ENCODE measurements around the gene SLC16A10. TPM values are rescaled to one million over a fixed set of nuclear protein-coding genes. Genes with fewer than 3 reads are reported as not detected.

Gene SLC16A10
- polyA plus RNA-seq, 1 donor, result 22.4 TPM

DNA sequence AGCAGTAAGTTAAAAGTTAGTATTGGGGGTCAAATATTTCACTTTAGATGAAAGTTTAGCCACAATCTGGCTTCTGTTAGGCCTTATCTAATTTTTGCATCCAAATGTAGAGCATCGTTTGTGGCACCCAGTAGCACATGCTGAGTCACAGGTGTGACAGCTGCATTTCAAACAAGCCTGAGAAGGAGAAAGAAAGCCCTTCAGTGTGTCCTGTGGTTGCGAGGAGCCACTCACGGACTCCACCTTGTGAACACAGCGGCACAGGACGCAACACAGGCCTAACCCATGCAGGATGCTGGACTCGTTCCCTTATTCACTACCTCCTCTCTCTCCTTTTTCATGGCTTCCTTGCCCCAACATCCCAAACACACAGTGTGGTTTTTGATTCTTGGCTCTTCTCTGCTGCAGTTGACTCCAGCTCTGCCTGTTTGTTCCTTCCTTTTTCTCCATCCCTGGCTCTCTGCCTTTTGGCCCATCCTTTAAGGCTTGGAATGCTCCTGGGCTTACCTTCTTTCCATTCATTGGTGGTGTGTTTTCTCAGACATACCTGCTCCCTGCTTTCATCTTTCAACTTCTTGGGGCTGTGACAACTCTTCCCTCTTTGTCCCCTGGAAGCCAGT, 124.2 kb downstream of the SLC16A10 start:
- Histone ChIP-seq H3K27ac (ENCODE audit: low read length) (no peak overlapping the region), H3K4me1 (ENCODE audit: control insufficient read depth, insufficient read depth, low read length) (peaks cover 12% of the 10 kb centered on the region), H3K36me3 (ENCODE audit: control insufficient read depth, insufficient read depth, low read length) (no peaks in the 10 kb centered on the region), H3K27me3 (ENCODE audit: control insufficient read depth, insufficient read depth, low read length) (no peaks in the 10 kb centered on the region), H3K9me3 (ENCODE audit: control insufficient read depth, low read depth, low read length) (no peaks in the 10 kb centered on the region), H3K4me3 (ENCODE audit: low read length) (no peak overlapping the region)
- DNase-seq, result no peak
- 80% methylated on average over 1 of the region's 6 CpGs for WGBS (ENCODE audit: insufficient coverage, low lambda C conversion rate)

DNA sequence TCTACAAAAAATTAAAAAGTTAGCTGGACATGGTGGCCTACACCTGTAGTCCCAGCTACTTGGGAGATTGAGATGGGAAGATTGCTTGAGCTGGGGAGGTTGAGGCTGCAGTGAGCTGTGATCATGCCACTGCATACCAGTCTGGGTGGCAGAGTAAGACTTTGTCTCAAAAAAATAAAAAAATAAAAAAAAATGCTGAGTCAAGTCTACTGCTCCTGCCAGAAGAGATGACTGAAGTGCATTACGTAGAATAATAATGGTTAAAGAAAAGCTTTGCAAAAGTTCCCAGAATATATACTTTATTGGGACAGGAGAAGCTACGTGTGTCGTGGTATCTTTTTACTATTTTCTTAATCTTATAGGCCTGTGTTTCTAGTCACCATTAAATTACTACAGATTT, 125.3 kb downstream of the SLC16A10 start:
- H3K4me3 ChIP-seq (ENCODE audit: low read length), result no peak overlapping the region
- no peaks in the 10 kb centered on the region for H3K27me3 ChIP-seq (ENCODE audit: control insufficient read depth, insufficient read depth, low read length)
- H3K36me3 ChIP-seq (ENCODE audit: control insufficient read depth, insufficient read depth, low read length), result peaks cover 2% of the 10 kb centered on the region
- 67% methylated on average over 1 of the region's 3 CpGs for WGBS (ENCODE audit: insufficient coverage, low lambda C conversion rate)
- no peak overlapping the region for H3K27ac ChIP-seq (ENCODE audit: low read length)
- no peak for DNase-seq
- H3K9me3 ChIP-seq (ENCODE audit: control insufficient read depth, low read depth, low read length), result no peaks in the 10 kb centered on the region
- peaks cover 12% of the 10 kb centered on the region for H3K4me1 ChIP-seq (ENCODE audit: control insufficient read depth, insufficient read depth, low read length)

DNA sequence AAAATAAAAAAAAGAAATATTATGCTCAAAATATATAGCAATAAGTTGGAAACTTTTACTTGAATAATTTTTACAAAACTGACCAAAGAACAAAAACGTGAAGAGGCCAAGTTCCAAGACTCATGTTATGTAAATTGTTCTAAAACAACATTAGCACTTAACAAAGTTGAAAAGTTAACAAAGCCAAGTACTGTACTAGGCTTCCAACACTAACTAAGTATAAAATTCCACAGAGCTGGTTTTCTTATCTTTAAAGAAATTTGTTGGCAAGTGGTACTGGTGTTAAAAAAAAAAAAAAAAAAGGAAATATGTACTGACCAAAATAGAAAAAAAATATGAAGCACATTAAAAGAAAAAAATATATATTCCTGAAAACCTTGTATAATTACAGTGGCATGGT, 127.8 kb downstream of the SLC16A10 start:
- peaks cover 4% of the 10 kb centered on the region for H3K36me3 ChIP-seq (ENCODE audit: control insufficient read depth, insufficient read depth, low read length)
- H3K4me1 ChIP-seq (ENCODE audit: control insufficient read depth, insufficient read depth, low read length), result no peaks in the 10 kb centered on the region
- WGBS (ENCODE audit: insufficient coverage, low lambda C conversion rate), result 75% methylated on average over 1 of the region's 1 CpG
- no peak for DNase-seq
- H3K27ac ChIP-seq (ENCODE audit: low read length), result no peak overlapping the region
- no peaks in the 10 kb centered on the region for H3K27me3 ChIP-seq (ENCODE audit: control insufficient read depth, insufficient read depth, low read length)
- no peak overlapping the region for H3K4me3 ChIP-seq (ENCODE audit: low read length)
- no peaks in the 10 kb centered on the region for H3K9me3 ChIP-seq (ENCODE audit: control insufficient read depth, low read depth, low read length)

- H3K4me3 ChIP-seq (ENCODE audit: low read length), result no peak overlapping the region
- DNase-seq, result no peak
- no CpG with 5 or more reads among the region's 6 CpGs for WGBS (ENCODE audit: insufficient coverage, low lambda C conversion rate)
- H3K27ac ChIP-seq (ENCODE audit: low read length), result no peak overlapping the region
- H3K9me3 ChIP-seq (ENCODE audit: control insufficient read depth, low read depth, low read length), result no peaks in the 10 kb centered on the region
- H3K4me1 ChIP-seq (ENCODE audit: control insufficient read depth, insufficient read depth, low read length), result no peaks in the 10 kb centered on the region
- no peaks in the 10 kb centered on the region for H3K27me3 ChIP-seq (ENCODE audit: control insufficient read depth, insufficient read depth, low read length)
- peaks cover 4% of the 10 kb centered on the region for H3K36me3 ChIP-seq (ENCODE audit: control insufficient read depth, insufficient read depth, low read length)
These were observed 132.5 kb downstream of the SLC16A10 start for GRCh38 chr6:111219785-111220184.

DNA sequence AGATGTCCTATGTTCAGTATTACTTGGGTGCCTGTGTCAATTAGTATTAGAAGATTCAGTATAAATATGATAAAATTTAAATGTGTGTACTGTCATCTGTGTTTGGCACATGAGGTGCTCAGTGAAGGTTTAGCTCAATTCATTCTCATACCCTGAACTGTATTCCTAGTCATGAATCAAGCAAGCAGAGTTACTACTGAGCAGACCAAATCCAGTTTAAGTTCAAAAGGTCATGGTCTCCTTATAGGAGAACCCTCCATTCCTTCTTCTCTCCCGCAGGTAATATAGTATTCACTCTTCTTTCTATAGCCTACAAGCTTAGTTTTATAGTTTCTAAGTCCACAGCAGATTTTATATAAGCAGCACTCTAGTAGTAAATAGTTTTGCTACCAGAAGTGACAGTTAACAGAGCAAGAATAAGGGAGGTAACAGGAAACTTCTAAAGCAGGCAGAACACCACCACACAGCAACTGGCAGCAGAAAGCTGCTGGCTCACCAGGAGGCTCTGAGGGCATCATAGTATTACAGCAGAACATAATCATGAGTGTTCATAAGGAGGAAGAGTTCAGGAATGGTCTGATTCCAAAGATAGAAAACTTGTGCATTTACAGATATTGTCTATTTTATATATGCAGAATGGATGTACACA, 133.2 kb downstream of the SLC16A10 start:
- Histone ChIP-seq H3K27me3 (ENCODE audit: control insufficient read depth, insufficient read depth, low read length) (no peaks in the 10 kb centered on the region), H3K4me1 (ENCODE audit: control insufficient read depth, insufficient read depth, low read length) (no peaks in the 10 kb centered on the region), H3K27ac (ENCODE audit: low read length) (no peak overlapping the region), H3K9me3 (ENCODE audit: control insufficient read depth, low read depth, low read length) (no peaks in the 10 kb centered on the region), H3K36me3 (ENCODE audit: control insufficient read depth, insufficient read depth, low read length) (peaks cover 4% of the 10 kb centered on the region), H3K4me3 (ENCODE audit: low read length) (no peak overlapping the region)
- no peak for DNase-seq
- WGBS (ENCODE audit: insufficient coverage, low lambda C conversion rate), result 67% methylated on average over 1 of the region's 1 CpG

- Histone ChIP-seq H3K4me1 (ENCODE audit: control insufficient read depth, insufficient read depth, low read length) (no peaks in the 10 kb centered on the region), H3K9me3 (ENCODE audit: control insufficient read depth, low read depth, low read length) (no peaks in the 10 kb centered on the region), H3K4me3 (ENCODE audit: low read length) (no peak overlapping the region), H3K36me3 (ENCODE audit: control insufficient read depth, insufficient read depth, low read length) (peaks cover 3% of the 10 kb centered on the region), H3K27me3 (ENCODE audit: control insufficient read depth, insufficient read depth, low read length) (no peaks in the 10 kb centered on the region), H3K27ac (ENCODE audit: low read length) (no peak overlapping the region)
- WGBS (ENCODE audit: insufficient coverage, low lambda C conversion rate), result 73% methylated on average over 3 of the region's 4 CpGs
- DNase-seq, result no peak
These were observed 134.5 kb downstream of the SLC16A10 start for GRCh38 chr6:111221804-111222203.

- WGBS (ENCODE audit: insufficient coverage, low lambda C conversion rate), result no CpG with 5 or more reads among the region's 1 CpG
- Histone ChIP-seq H3K4me3 (ENCODE audit: low read length) (no peak overlapping the region), H3K36me3 (ENCODE audit: control insufficient read depth, insufficient read depth, low read length) (peaks cover 2% of the 10 kb centered on the region), H3K27me3 (ENCODE audit: control insufficient read depth, insufficient read depth, low read length) (no peaks in the 10 kb centered on the region), H3K9me3 (ENCODE audit: control insufficient read depth, low read depth, low read length) (no peaks in the 10 kb centered on the region), H3K27ac (ENCODE audit: low read length) (no peak overlapping the region), H3K4me1 (ENCODE audit: control insufficient read depth, insufficient read depth, low read length) (no peaks in the 10 kb centered on the region)
- DNase-seq, result no peak
These were observed 135.0 kb downstream of the SLC16A10 start for GRCh38 chr6:111222341-111222740.

DNA sequence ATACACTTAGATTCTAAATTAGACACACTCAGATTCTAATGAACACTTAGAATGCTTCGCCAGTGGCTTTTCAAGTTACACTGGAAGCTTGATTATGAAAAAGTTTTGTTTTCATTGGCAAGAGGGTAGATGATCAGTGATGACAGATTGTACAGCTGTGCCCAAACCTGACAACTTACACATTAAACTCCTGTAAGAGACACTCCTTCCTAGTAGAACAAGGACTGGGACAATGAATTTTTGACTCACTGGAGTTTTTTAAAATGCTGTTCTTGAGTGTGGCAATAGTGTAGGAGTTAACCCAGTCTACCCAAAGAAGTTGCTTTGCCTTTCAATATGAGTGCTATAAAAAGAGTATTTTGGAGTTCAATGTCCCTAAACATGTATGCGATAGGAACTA, 140.8 kb downstream of the SLC16A10 start:
- Histone ChIP-seq H3K27ac (ENCODE audit: low read length) (no peak overlapping the region), H3K4me1 (ENCODE audit: control insufficient read depth, insufficient read depth, low read length) (no peaks in the 10 kb centered on the region), H3K4me3 (ENCODE audit: low read length) (no peak overlapping the region), H3K9me3 (ENCODE audit: control insufficient read depth, low read depth, low read length) (no peaks in the 10 kb centered on the region), H3K27me3 (ENCODE audit: control insufficient read depth, insufficient read depth, low read length) (no peaks in the 10 kb centered on the region), H3K36me3 (ENCODE audit: control insufficient read depth, insufficient read depth, low read length) (no peaks in the 10 kb centered on the region)
- DNase-seq, result no peak
- 83% methylated on average over 1 of the region's 2 CpGs for WGBS (ENCODE audit: insufficient coverage, low lambda C conversion rate)

DNA sequence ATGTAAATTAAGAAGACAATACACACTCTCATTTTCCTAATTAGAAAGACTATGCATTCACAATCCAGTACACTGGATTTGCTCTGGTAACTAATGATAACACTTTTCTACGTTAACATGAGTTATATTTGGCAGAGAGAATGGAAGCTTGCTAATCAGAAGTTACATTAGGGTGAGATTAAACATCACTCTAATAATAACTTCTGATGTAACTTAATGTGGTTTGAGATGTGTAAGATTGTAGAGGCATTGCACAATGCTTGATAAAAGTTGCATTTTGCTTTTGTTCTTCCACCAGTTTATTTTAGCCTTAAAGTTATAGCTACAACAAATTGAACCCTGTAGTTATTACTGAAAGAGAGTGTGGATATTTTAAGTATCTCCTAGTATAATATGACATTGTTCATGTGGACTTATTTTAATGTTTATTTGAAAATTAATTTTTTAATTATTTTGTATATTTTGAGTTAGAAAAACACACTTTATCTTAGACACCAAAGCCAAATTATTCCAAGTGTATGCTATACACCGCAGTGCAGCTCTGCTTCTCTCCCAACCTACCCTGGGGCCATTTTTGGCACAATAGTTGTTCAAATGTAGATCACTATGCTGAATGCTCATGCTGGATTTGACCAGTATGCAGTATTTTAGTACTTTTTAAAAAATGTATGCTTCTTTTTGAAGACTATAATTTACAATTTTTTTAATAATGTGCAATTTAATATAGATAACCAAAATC, 143.2 kb downstream of the SLC16A10 start:
- 75% methylated on average over 1 of the region's 2 CpGs for WGBS (ENCODE audit: insufficient coverage, low lambda C conversion rate)
- Histone ChIP-seq H3K27me3 (ENCODE audit: control insufficient read depth, insufficient read depth, low read length) (no peaks in the 10 kb centered on the region), H3K9me3 (ENCODE audit: control insufficient read depth, low read depth, low read length) (no peaks in the 10 kb centered on the region), H3K4me3 (ENCODE audit: low read length) (no peak overlapping the region), H3K36me3 (ENCODE audit: control insufficient read depth, insufficient read depth, low read length) (no peaks in the 10 kb centered on the region), H3K27ac (ENCODE audit: low read length) (no peak overlapping the region), H3K4me1 (ENCODE audit: control insufficient read depth, insufficient read depth, low read length) (no peaks in the 10 kb centered on the region)
- DNase-seq, result no peak

DNA sequence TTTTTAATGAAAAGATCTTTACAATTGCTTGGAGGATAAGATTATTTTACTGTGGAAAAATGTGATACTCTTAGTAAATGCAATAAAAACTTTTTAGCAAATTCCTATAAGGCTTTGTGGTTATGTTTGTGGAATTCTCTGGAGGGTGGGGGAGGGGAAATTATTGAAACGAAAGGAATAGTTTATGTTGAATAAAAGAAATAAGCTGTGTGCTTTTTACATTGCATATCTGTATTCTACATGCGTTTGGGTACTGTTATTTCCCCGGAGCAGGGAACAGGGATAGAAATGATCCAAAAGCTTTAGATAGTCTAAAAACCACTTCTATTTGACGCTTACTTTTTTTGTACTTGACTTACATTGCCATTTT, 143.8 kb downstream of the SLC16A10 start:
- H3K4me3 ChIP-seq (ENCODE audit: low read length), result no peak overlapping the region
- H3K4me1 ChIP-seq (ENCODE audit: control insufficient read depth, insufficient read depth, low read length), result no peaks in the 10 kb centered on the region
- no peaks in the 10 kb centered on the region for H3K36me3 ChIP-seq (ENCODE audit: control insufficient read depth, insufficient read depth, low read length)
- H3K27ac ChIP-seq (ENCODE audit: low read length), result no peak overlapping the region
- no peaks in the 10 kb centered on the region for H3K9me3 ChIP-seq (ENCODE audit: control insufficient read depth, low read depth, low read length)
- H3K27me3 ChIP-seq (ENCODE audit: control insufficient read depth, insufficient read depth, low read length), result no peaks in the 10 kb centered on the region
- WGBS (ENCODE audit: insufficient coverage, low lambda C conversion rate), result 88% methylated on average over 1 of the region's 4 CpGs
- no peak for DNase-seq

Data from large intestine (tissue), 3 donors.